NOMO-1 treated with DMSO at 0.1 percent for 48 hours (cell line): ENCODE results near the gene SEC24B.

Experiments used
- DNase-seq: peaks from one replicate; lab custom pipeline; 2025; ENCODE audit not compliant: unreplicated experiment; lab: John Stamatoyannopoulos, UW

The SEC24B gene

GRCh38 chr4:109433205-109434006 is at the start of gene SEC24B:
Gene SEC24B, plus strand, starts transcription at chr4:109433815. Its CDS starts 55 bp downstream, at chr4:109433870.
- DNase-seq, result peak; percentile 80

- no peak for DNase-seq
These were observed 49.8 kb upstream of the SEC24B start for GRCh38 chr4:109383823-109384222.

- no peak for DNase-seq
These were observed 48.4 kb upstream of the SEC24B start for GRCh38 chr4:109385260-109385659.

- DNase-seq, result no peak
These were observed 44.1 kb upstream of the SEC24B start for GRCh38 chr4:109389369-109390114.

- DNase-seq, result no peak
These were observed 43.4 kb upstream of the SEC24B start for GRCh38 chr4:109390115-109390768.

GRCh38 chr4:109395694-109396093 is 37.9 kb upstream of the SEC24B start:
- DNase-seq, result no peak

- no peak for DNase-seq
These were observed 34.7 kb upstream of the SEC24B start for GRCh38 chr4:109398928-109399327.

GRCh38 chr4:109406337-109406931 is 27.2 kb upstream of the SEC24B start:
- peak; percentile 46 for DNase-seq

- DNase-seq, result no peak
These were observed 26.4 kb upstream of the SEC24B start for GRCh38 chr4:109407027-109407737.

- no peak for DNase-seq
These were observed 24.9 kb upstream of the SEC24B start for GRCh38 chr4:109408711-109409110.

GRCh38 chr4:109410226-109410625 is 23.4 kb upstream of the SEC24B start:
- DNase-seq, result no peak

GRCh38 chr4:109410776-109411175 is 22.8 kb upstream of the SEC24B start:
- no peak for DNase-seq

GRCh38 chr4:109411964-109412363 is 21.7 kb upstream of the SEC24B start:
- DNase-seq, result no peak

- DNase-seq, result no peak
These were observed 20.8 kb upstream of the SEC24B start for GRCh38 chr4:109412776-109413175.

- DNase-seq, result no peak
These were observed 18.7 kb upstream of the SEC24B start for GRCh38 chr4:109414938-109415337.

- DNase-seq, result no peak
These were observed 15.0 kb upstream of the SEC24B start for GRCh38 chr4:109418588-109418987.

- no peak for DNase-seq
These were observed 13.9 kb upstream of the SEC24B start for GRCh38 chr4:109419679-109420078.

GRCh38 chr4:109424093-109424841 is 9.3 kb upstream of the SEC24B start:
- DNase-seq, result no peak

- no peak for DNase-seq
These were observed 8.2 kb upstream of the SEC24B start for GRCh38 chr4:109425405-109425804.

- no peak for DNase-seq
These were observed 4.1 kb upstream of the SEC24B start for GRCh38 chr4:109429545-109429944.
